ENCODE measurements around the gene ANO9.
A peak's percentile ranks its signal among the peaks of the same experiment; 100 is the strongest.

ANO9 gene, protein sequence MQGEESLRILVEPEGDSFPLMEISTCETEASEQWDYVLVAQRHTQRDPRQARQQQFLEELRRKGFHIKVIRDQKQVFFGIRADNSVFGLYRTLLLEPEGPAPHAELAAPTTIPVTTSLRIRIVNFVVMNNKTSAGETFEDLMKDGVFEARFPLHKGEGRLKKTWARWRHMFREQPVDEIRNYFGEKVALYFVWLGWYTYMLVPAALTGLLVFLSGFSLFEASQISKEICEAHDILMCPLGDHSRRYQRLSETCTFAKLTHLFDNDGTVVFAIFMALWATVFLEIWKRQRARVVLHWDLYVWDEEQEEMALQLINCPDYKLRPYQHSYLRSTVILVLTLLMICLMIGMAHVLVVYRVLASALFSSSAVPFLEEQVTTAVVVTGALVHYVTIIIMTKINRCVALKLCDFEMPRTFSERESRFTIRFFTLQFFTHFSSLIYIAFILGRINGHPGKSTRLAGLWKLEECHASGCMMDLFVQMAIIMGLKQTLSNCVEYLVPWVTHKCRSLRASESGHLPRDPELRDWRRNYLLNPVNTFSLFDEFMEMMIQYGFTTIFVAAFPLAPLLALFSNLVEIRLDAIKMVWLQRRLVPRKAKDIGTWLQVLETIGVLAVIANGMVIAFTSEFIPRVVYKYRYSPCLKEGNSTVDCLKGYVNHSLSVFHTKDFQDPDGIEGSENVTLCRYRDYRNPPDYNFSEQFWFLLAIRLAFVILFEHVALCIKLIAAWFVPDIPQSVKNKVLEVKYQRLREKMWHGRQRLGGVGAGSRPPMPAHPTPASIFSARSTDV

GRCh38 chr11:441418-442274 lies at the start of gene ANO9:
ANO9 (minus strand) TSS chr11:442011; CDS start chr11:441926, 85 bp downstream.
- peak; percentile 62 for DNase-seq

DNA sequence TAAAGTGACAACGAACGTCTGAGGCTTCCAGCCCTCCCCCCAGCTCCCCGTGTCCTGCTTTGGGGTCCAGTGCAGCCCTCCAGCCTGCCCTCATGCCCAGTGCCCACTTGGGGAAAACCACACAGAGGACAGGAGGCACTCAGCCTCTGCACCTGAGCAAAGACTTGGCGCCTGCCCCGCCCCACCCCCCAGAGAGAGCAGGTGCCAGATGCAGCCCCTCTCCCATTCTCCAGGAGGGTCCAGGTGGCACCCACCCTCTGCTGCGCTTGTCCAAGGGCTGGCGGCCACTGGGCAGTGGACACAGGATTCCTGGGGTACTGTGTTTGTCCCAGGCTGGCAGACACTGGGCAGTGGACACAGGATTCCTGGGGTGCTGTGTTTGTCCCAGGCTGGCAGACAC lies 49.5 kb upstream of the ANO9 start:
- DNase-seq, result no peak

DNA sequence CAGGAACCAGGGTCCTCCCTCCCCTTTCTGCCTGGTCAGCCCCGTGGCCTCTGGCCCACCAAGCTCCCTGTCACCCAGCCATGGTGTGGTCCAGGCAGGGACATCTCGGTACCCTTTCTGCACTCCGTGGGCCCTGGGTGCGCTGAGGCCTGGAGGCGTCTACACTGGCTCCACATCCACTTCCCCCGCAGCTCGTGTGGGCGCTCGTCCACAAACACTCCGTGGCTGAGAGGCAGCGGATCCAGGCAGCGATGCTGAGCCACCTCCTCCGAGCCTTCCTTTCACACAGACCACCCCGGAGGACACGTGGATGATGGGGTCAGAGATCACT lies 49.1 kb upstream of the ANO9 start:
- DNase-seq, result no peak

DNA sequence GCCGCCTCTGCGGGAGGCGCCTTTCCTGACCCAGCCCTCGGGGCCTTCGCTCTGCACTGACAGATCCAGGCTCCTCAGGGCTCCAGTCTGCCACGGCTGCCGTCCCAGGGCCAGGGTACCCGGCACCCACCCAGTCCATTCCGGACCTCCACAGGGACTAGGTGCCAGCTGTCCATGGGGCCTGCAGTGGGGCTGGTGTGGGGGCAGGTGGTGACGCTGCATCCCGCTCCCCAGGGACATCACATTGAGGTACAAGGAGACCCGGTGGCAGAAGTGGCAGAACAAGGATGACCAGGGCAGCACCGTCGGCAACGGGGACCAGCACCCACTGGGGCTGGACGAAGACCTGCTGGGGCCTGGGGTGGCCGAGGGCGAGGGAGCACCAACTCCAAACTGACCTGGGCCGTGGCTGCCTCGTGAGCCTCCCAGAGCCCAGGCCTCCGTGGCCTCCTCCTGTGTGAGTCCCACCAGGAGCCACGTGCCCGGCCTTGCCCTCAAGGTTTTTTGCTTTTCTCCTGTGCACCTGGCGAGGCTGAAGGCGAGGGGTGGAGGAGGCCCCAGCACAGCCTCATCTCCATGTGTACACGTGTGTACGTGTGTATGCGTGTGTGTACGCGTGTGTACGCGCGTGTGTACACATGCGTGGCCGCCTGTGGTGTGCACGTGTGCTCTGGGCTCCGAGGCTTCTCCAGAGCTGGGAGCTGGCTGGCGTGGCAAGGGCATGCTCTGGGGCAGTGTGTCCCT lies 48.5 kb upstream of the ANO9 start:
- DNase-seq, result no peak

DNA sequence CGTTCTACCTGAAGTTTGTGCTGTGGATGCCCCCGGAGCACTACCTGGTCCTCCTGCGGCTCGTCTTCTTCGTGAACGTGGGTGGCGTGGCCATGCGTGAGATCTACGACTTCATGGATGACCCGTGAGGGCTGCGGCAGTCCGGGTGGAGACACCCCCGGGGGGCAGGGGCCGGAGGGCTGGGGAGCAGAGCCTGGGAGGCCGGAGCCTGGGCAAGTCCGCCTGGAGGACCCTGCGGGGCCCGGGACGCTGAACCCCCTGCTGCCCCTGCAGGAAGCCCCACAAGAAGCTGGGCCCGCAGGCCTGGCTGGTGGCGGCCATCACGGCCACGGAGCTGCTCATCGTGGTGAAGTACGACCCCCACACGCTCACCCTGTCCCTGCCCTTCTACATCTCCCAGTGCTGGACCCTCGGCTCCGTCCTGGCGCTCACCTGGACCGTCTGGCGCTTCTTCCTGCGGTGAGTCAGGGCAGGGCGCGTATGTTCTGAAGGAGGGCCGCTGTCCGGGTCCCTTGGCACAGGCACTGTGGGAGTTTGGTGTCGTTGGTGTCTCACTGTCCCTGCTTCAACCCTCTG lies 47.9 kb upstream of the ANO9 start:
- no peak for DNase-seq

GRCh38 chr11:488992-489391 lies 47.2 kb upstream of the ANO9 start:
- DNase-seq, result no peak

- DNase-seq, result no peak
Observed at GRCh38 chr11:488579-488978, 46.8 kb upstream of the ANO9 start.

DNA sequence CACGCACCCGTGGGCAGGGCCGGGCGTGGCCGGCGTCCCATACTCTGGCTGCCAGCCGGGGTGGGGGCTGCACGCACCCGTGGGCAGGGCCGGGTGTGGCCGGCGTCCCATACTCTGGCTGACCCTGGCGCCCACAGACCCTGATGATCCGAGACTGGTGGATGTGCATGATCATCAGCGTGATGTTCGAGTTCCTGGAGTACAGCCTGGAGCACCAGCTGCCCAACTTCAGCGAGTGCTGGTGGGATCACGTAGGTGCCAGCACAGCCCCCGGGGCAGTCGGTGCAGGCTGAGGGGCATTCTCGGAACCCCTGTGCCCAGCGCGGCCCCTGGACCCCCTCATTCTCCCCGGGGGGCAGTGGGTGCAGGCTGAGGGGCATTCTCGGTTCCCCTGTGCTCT lies 46.3 kb upstream of the ANO9 start:
- DNase-seq, result no peak

GRCh38 chr11:487571-488021 lies 45.8 kb upstream of the ANO9 start:
- no peak for DNase-seq

DNA sequence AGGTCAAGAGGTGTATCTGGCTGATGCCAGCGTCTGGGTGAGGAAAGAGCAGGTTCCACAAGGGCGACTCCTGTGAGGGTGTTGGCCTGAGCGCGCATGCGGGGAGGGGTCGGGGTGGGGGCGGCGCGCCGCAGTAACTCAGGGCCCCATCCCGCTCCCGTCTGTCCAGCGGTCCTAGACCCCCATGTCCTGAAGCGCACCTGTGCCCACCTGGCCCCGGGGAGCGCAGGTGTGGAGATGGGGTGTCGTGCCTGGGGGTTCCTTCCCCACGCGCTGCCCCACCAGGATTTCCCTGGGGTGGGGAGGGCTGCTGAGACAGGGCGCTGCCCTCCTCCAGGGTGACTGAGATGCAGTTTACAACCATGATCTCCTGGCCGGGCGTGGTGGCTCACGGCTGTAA lies 44.4 kb upstream of the ANO9 start:
- DNase-seq, result no peak

DNA sequence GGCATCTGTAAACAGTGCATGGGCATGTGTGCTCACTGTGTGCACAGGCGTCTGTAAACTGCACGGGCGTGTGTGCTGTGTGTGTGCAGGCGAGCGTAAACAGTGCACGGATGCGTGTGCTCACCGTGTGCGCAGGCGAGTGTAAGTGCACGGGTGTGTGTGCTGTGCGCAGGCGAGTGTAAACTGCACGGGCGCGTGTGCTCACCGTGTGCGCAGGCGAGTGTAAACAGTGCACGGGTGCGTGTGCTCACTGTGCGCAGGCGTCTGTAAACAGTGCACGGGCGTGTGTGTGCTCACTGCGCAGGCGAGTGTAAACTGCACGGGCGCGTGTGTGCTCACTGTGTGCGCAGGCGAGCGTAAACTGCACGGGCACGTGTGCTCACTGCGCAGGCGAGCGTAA lies 42.8 kb upstream of the ANO9 start:
- DNase-seq, result no peak

GRCh38 chr11:479311-479710 lies 37.5 kb upstream of the ANO9 start:
- no peak for DNase-seq

DNA sequence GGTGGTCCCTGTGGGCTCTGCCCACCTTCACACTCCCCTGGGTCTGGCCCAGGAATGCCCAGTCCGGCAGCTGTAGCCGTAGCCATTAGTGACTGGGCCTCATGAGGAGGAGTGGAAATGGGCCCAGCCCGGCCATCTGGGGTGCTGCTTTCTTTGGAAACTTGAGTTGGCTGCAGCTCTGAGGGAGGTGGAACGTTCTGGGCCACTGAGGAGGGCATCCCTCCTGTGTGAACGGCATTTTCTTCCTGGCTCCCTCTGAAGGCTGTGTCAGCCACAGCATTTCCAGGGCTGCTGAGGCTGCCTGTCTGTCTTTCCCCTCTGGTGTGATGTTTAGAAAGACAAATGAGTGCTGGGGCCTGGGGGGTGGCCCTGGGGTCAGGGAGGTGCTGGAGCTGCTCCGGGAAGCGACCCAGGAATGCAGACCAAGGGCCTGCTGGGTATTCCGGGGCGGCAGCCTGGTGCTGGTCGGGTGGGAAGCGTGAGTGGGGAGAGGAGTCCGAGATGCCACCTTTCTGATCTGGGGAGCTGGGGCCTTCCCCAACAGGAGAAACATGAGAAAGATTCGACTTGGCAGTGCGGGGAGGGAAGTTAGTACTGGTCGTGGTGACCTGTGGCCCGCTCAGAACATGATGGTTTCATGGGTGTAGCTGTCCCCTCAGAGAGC lies 35.4 kb upstream of the ANO9 start:
- DNase-seq, result no peak

DNA sequence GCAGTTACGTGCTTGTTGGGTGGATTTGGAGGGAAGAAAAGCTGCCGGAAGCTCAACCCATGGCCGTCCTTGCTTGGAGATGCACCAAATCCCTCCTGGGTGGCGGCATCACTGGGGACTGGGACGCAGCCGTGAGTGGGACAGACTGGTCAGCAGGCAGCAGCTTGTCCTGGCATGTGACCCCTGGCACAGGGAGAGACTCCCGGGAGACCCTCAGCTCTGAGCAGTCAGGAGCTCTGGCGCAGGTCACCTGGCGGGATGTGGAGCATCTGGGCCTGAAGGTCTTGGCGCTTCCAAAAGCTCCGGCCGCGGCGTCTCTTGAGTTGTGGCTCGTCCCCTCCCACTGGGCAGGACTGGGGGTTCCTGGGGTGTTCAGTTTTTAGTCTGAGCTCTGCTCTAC lies 34.6 kb upstream of the ANO9 start:
- no peak for DNase-seq

GRCh38 chr11:475941-476340 lies 34.1 kb upstream of the ANO9 start:
- DNase-seq, result no peak

DNA sequence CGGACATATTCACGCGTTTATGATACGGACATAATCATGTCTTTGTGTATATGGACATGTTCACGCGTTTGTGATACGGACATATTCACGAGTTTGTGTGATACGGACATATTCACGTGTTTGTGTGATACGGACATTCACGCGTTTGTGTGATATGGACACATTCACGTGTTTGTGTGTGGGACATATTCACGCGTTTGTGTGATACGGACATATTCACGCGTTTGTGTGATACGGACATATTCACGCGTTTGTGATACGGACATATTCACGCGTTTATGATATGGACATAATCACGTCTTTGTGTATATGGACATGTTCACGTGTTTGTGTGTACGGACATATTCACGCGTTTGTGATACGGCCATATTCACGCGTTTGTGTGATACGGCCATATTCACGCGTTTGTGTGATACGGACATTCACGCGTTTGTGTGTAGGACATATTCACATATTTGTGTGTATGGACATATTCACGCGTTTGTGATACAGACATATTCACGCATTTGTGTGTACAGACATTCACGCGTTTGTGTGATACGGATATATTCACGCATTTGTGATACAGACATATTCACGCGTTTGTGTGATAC lies 33.2 kb upstream of the ANO9 start:
- no peak for DNase-seq

GRCh38 chr11:473962-474785 lies 32.4 kb upstream of the ANO9 start:
- no peak for DNase-seq

DNA sequence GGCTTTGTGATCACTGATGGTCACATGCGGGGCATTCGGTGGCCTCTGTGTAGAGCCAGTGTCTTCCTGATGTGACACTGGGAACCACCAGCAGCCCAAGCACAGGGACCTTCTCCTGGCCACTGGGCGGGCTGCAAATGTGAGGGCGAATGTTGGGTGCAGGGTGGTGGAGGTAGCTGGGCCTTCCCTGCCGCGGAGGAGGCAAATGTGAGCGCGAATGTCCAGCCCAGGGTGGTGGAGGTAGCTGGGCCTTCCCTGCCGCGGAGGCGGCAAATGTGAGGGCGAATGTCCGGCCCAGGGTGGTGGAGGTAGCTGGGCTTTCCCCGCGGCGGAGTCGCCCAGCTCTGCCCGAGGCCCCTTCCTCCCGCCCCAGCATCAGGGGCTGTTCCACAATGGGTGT lies 31.6 kb upstream of the ANO9 start:
- no peak for DNase-seq

DNA sequence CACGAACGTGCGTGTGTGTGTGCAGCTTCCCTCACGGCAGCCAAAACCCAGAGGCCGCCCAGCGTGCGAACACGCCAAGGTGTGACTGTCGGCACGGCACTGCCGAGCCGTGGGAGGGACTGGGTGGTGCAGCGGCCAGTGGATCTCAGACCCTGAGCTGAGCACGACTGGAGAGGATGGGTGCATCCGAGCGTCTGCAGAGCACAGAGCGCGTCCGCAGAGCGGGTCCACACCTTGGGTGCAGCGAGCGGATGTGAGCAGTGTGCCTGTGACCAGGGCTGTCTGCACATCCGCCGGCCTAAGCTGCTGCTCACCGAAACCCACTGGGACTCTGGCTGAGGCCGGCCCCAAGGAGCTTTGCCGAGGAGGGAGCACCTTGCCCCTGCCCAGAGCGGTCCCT lies 31.0 kb upstream of the ANO9 start:
- DNase-seq, result no peak

GRCh38 chr11:472272-472671 lies 30.5 kb upstream of the ANO9 start:
- DNase-seq, result no peak

All from stimulated activated CD4-positive, alpha-beta T cell treated with anti-CD3 and anti-CD28 coated beads, Interleukin-1b, Interleukin-23, amount 100 ng/mL, for 48 hours (primary cell).